ENCODE measurements around the gene NKG7.
A peak's percentile ranks its signal among the peaks of the same experiment; 100 is the strongest.

Gene NKG7

DNA sequence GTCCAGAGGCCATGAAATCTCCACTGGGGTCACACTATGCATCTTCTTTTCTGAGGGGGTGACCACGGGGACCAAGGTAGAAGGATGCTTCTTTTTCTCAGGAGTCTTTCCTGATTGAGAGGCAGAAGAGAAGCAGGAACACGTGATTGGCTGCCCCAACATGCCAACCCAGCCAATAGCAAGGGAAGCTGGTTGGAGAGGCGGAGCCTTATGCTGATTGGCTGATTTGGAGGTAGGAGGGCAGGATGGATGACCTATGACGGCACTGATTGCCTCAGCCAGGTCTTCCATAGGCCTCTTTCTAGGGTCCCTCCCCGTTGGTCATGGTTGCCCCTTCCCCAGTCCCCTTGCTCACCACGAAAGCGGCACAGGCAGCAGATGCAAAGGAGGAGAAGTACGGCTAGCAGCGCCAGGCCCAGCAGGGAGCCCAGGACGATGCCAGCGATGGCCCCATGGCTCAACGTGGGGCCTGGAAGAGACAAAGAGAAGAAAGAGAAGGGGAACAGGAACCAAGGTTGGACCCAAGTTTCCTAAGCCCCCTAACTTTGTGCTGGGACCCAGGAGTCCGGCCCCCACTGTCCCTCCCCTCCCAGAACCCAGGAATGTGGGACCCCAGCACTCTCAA, 38.5 kb downstream of the NKG7 start:
- peak; percentile 72 for DNase-seq

DNA sequence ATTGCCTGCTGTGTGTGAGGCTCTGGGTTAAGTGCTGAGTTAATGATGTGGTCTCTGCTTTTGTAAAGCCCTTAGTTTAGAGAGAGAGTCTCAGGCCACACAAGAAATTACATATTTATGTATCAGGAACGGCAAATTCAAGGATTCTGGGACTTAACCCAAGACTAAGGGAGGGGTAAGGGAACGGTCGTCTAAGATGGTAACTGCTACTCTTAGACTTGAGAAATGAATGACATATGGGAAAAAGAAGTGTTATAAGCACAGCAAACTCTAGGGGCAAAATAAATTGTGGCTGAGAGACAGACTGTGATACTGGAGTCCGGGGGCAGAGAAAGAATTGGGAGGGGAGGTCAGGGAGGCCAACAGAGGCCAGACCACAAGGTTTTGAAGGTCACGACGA, 40.7 kb downstream of the NKG7 start:
- DNase-seq = no peak

DNA sequence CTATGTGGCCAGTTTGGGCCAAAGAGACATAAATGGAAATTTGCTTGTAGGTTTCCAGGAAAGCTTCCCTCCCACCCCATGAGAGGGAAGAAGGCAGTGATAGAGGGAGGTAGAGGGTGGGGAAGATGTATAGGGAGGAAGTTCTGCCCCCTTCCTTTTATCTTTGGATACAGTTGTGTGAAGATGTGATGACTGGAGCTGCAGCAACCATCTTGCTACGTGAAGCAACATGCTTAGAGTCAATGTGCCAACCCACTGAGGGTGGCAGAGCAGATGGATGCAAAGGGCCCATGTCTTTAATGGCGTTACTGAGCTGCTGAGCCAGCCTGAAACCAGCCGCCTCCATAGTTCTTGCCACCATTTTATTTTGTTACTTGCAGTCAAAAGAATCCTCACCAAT, 41.3 kb downstream of the NKG7 start:
- DNase-seq = no peak

DNA sequence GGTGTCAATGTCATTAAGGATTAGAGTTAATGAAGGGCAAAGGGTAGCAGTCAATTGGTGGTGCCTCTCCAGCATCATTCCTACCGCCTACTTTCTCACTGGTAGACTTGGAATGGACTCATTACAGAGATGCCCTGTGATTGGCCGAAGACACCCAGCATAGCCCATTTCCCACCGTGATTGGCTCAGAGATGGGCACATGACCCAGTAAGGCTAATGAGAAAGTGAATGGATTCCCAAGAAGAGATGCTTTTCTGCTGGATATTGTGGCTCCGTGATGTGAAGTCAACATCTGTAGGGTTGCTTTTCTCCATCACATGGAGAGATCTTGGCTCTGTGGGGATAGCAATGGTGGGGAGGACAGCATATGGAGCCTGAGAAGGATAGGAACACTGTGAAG, 42.1 kb downstream of the NKG7 start:
- DNase-seq = no peak

DNA sequence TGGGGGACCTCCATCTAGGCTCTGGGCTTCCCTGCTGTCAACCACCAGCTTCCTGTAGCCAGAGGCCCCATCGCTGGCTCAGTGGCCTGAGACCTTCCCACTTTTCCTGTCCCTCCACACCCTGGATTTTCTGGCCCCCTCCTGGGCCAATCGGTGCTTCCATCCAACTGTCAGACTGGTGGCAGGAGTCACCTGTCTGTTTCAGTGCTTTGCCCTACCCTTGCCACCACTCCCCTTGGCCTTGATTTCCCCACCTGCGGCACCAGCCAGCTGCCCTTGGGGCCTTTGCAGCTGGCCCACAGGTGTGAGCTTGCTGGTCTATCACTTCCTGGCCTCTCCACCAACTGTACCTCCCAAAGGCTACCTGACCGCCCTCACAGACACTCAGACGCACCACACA, 43.0 kb downstream of the NKG7 start:
- no peak for DNase-seq

DNA sequence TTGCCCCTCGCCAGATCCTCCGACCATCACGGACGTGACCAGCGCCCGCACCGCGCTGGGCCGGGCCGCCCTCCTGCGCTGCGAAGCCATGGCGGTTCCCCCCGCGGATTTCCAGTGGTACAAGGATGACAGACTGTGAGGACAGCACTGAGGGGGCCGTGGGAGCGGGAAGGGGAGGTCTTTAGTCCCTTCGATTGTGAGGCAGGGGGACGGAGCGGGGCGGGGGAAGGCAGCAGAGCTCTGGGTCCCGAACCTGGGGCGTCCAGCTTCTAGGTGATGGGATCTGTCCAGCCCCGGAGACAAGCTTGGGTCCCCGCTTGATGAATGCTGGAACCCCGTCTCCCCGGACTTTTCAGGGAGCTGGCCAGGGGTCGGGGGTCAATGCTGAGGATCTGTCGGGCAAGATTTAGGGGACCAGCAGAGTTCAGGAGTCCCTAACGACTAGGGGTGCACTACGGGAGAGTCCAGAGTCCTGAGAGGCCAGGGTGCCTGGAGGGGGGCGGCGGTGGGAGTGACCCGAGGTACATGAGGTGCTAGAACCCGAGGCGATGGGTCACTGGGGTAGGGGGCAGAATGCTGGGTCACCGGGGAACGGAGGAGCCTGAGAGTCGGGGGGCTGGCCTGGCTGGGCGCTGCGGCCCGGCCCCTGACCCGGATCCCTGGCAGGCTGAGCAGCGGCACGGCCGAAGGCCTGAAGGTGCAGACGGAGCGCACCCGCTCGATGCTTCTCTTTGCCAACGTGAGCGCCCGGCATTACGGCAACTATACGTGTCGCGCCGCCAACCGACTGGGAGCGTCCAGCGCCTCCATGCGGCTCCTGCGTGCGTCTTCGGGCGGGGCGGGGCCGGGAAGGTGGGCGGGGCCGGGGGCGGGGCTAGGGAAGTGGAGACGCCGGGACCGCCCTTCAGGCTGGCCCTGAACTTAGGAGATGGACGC, 45.1 kb downstream of the NKG7 start:
- no peak for DNase-seq

DNA sequence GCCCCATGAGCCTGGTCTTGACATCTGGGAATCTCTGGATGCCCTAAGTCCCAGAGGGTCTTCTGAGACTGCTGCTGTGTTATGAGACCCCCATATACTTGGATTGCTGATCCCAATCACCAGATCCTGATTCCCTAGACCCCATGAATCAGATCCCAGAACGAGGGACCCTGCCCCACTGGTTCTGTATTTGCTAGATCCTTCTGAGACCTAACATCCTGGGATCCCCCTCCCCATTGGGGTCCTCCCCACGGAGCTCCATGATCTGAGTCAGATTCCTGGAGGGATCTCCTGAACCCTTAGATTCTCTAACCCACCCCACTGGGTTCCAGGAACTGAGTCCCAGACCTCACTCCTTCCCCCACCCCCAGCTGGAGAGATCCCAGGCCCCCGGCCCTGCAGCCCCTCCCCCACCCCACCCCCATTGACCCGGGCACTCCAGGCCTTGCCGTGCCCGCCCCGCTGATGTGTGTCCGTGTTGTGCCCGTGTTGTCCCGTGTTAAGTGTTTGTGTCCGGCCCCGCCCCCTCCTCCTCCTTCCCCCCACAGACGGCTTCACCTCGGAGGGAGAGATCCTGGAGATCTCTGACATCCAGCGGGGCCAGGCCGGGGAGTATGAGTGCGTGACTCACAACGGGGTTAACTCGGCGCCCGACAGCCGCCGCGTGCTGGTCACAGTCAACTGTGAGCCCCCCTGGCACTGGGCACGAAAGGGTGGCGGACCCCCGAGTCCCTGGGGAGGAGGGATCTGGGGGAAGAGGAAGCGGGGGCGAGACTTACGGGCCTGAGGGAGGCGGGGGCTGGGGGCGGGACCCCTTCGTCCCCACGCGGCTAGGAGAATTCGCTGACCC, 46.0 kb downstream of the NKG7 start:
- DNase-seq = no peak

DNA sequence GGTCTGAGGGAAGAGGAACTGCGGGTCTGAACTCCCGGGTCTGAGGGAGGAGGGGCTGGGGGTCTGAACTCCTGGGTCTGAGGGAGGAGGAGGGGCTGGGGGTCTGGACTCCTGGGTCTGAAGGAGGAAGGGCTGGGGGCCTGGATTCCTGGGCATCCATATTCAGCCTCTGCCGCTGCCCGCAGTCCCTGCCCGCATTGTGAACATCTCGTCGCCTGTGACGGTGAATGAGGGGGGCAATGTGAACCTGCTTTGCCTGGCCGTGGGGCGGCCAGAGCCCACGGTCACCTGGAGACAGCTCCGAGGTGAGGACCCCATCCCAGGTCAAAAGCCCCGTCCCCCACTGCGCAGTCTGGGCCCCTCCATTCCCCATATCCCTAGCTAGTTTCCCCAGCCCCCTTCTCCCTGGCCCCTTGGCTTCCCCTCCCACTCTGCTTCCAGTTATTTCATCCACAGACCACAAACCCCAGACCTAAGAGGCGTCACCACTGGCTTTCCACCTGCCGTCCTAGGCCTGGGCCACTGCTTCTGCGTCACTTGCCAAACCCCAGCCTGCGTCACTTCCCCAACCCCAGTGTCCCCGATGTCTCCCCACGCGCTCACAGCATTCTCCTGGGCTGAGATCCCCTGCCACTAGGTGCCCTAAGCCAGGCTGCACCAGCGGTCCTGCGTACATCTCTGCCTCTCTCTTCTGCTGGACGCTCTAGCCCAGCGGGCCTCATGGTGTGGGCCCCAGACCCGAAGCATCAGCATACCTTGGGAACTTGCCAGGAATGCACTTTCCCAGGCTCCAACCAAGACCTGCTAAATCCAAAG, 47.1 kb downstream of the NKG7 start:
- no peak for DNase-seq

DNA sequence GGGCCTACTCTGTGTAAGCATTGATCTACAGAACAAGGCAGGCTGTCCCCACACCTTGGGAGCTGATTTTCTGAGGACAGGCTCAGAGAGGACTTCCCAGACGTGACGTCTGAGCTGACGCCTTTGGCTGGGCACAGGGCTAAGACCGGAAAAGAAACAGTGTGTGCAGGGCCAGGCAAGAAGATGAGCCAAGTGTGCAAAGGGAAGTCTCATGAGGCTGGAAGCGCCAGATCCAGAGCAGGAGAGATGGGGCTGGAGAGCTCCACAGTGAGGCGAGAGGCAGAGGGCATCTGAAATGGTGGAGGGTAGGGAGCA, 48.3 kb downstream of the NKG7 start:
- DNase-seq = no peak

DNA sequence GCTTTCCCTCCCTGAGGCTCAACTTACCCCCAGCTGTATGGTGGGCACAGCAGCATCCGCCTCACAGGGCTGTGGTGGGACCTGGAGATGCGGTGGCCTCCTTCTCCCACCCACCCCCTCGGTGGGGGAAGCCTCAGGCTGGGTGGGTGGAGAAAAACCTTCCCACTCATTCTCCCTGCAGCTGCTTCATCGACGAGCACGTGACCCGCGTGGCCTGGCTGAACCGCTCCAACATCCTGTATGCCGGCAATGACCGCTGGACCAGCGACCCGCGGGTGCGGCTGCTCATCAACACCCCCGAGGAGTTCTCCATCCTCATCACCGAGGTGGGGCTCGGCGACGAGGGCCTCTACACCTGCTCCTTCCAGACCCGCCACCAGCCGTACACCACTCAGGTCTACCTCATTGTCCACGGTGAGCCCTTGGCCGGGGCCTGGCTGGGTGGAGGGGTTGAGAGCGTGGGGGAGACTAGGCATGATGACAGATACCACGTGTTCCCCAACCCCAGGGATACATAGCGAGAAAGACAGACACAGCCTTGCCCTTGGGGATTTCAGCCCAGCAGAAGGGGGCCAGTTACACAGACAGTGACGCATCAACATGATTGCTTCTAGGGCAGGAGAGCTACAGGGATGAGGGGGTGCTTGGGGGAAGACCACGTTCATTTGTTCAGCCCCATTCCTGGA, 48.8 kb downstream of the NKG7 start:
- DNase-seq = no peak

DNA sequence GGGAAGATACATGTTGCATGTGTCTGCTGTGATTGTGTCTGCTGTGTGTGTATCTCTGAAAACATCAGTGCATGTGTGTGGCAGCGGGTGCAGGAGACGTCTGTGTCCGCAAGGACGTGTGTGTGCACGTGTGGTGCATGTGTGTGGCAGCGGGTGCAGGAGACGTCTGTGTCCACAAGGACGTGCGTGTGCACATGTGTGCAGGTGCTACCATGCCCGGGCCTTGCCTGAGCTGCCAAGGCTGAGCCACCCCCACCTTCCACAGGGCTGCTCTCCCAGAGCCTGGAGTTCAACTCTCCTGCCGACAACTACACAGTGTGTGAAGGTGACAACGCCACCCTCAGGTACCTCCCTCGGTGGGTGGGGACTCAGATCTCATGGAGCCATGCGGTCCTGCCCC, 50.7 kb downstream of the NKG7 start:
- no peak for DNase-seq
